GM18499 (cell line): ENCODE results near the gene ZFP3.
"Not testable (repeated sequence)": the region's sequence is repeated elsewhere in the genome, so short reads cannot be mapped to it uniquely, and the experiment has no call there.

ENCODE experiments used
- ATAC-seq: cut with Tn5 transposase; IDR thresholded peaks from one replicate; pipeline ENCODE4 v1.9.1; 2021; ENCODE audit warnings: moderate number of reproducible peaks; ENCODE audit not compliant: insufficient read depth, unreplicated experiment

Gene ZFP3

GRCh38 chr17:5136580-5137412 lies 58.5 kb downstream of the ZFP3 start:
- not testable (repeated sequence) for ATAC-seq

- not testable (repeated sequence) for ATAC-seq
These were observed 59.4 kb downstream of the ZFP3 start for GRCh38 chr17:5137511-5138197.

- ATAC-seq = not testable (repeated sequence)
These were observed 59.9 kb downstream of the ZFP3 start for GRCh38 chr17:5138198-5138544.

- no peak for ATAC-seq
These were observed 60.6 kb downstream of the ZFP3 start for GRCh38 chr17:5138616-5139457.

GRCh38 chr17:5139458-5139732 lies 61.1 kb downstream of the ZFP3 start:
- no peak for ATAC-seq

- not testable (repeated sequence) for ATAC-seq
These were observed 64.6 kb downstream of the ZFP3 start for GRCh38 chr17:5142877-5143276.
